Glutamatergic neuron (in vitro differentiated cells): Measurements from ENCODE around the gene ERRFI1. TPM values are rescaled to one million over a fixed set of nuclear protein-coding genes. Genes with fewer than 3 reads are reported as not detected.

Source experiments
- DNase-seq: peaks from one replicate; pipeline ENCODE4 v3.0.0; 2022
- H3K27ac Mint-ChIP-seq: one replicate; pipeline ENCODE4 v1.8.0; 2020; ENCODE audit warnings: mild to moderate bottlenecking, mixed read lengths, inconsistent platforms; ENCODE audit not compliant: unreplicated experiment
- H3K27me3 Mint-ChIP-seq: one replicate; pipeline ENCODE4 v1.8.0; 2020; ENCODE audit warnings: mild to moderate bottlenecking, moderate library complexity, mixed read lengths, inconsistent platforms; ENCODE audit not compliant: unreplicated experiment
- H3K36me3 Mint-ChIP-seq: one replicate; pipeline ENCODE4 v1.8.0; 2020; ENCODE audit warnings: mild to moderate bottlenecking, mixed read lengths, inconsistent platforms; ENCODE audit not compliant: unreplicated experiment
- H3K4me1 Mint-ChIP-seq: one replicate; pipeline ENCODE4 v1.8.0; 2020; ENCODE audit warnings: mild to moderate bottlenecking, low read depth, mixed read lengths, inconsistent platforms; ENCODE audit not compliant: unreplicated experiment
- H3K4me3 Mint-ChIP-seq: one replicate; pipeline ENCODE4 v1.8.0; 2020; ENCODE audit warnings: mild to moderate bottlenecking, mixed read lengths, inconsistent platforms; ENCODE audit not compliant: unreplicated experiment
- H3K9me3 Mint-ChIP-seq: one replicate; pipeline ENCODE4 v1.8.0; 2020; ENCODE audit warnings: mild to moderate bottlenecking, moderate library complexity, mixed read lengths, inconsistent platforms; ENCODE audit not compliant: unreplicated experiment
- total RNA-seq: library from RNA; stranded (reverse); fragmentation: NEBNext Ultra II Directional; extraction: Animal tissue kit (Norgen Biotek cat#: 25700); gene quantifications from one replicate; pipeline ENCODE4 v1.2.1, GENCODE V29; 2021; ENCODE audit not compliant: unreplicated experiment
- TF ChIP-seq, protein P1 (sequence below): fragments of 200-600 bp; sonication (generic); IDR thresholded peaks from one replicate; pipeline ENCODE4 v1.5.0; 2021; ENCODE audit not compliant: partially characterized antibody, unreplicated experiment

The ERRFI1 gene
- total RNA-seq, 1 donor from 2014 or later: 11.8 TPM

DNA sequence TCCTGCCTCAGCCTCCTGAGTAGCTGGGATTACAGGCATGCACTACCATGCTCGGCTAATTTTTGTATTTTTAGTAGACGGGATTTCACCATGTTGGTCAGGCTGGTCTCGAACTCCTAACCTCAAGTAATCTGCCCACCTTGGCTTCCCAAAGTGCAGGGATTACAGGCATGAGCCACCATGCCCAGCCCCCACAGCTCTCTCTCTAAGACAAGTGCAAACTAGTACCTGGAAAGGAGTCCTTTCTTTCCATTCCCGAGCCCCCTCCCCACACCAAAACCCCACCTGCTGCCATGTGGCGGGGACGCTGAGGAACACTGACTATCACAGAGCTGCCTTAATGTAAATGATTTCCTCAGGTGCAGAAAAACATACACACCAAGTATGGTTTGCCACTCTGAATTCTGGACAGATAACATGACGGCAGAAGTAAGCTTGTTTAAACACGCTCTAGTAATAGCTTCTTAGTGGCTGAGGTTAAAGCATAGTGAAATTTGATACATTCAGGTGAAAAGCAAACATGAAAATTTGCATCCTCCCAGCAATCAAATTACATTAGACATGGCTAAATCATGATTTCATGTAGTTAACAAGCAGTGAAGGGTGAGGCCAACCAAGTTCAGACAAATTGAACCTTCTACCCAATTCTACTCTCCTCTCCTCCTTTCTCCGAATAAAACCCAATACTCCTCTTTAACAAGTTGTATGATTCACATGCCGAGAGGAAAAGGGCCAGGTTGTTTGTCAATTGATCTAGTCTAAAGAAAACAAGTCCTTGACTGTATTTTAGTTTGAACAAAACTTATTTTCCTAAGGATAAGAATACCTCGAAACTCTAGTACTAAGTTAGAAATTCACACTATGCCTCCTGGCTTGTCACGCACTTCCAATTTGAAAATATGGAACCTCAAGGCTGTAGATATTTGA is 19.8 kb downstream of the ERRFI1 start:
- Mint-ChIP-seq H3K27ac (no peak overlapping the region), H3K4me3 (no peak overlapping the region), H3K27me3 (no peaks in the 10 kb centered on the region), H3K4me1 (no peaks in the 10 kb centered on the region), H3K9me3 (peaks cover 3% of the 10 kb centered on the region), H3K36me3 (no peaks in the 10 kb centered on the region)
- TF ChIP-seq, protein P1, sequence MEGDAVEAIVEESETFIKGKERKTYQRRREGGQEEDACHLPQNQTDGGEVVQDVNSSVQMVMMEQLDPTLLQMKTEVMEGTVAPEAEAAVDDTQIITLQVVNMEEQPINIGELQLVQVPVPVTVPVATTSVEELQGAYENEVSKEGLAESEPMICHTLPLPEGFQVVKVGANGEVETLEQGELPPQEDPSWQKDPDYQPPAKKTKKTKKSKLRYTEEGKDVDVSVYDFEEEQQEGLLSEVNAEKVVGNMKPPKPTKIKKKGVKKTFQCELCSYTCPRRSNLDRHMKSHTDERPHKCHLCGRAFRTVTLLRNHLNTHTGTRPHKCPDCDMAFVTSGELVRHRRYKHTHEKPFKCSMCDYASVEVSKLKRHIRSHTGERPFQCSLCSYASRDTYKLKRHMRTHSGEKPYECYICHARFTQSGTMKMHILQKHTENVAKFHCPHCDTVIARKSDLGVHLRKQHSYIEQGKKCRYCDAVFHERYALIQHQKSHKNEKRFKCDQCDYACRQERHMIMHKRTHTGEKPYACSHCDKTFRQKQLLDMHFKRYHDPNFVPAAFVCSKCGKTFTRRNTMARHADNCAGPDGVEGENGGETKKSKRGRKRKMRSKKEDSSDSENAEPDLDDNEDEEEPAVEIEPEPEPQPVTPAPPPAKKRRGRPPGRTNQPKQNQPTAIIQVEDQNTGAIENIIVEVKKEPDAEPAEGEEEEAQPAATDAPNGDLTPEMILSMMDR: no peak
- no peak for DNase-seq

DNA sequence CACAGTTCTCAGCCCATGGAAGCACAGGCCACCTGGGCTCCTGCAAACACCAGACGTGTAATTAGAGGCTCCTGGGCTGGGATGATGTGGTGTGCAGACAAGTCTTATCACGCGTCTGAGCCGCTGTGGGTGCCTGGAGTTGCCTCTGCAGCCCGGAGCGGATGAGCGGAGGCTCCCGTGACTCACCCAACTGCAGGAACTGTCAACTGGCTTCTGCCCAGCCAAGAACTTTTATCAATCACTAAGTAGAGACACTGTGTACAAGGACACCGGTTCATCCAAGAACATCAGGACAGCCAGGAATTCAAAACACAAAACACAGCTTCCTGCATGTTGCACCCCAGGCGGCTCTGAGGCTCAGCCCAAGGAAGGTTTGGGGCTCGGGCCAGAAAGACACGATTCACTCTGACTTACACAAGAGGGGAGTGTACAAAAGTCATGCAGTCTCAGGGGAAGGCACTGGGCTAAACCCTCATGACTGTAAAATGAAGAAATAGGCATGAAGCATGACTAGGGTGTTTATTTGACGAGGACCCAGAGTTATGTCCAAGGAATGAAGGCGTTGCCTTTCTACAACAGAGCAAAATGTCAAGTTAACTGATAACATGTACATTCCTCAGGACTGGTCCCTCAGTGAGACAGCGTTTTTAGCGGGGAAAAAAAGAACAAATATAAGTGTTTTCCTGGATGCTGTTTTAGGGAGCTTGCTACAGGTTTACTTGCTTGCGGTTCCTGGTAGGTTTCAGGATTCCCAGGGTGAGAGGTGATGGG is 21.1 kb downstream of the ERRFI1 start:
- TF ChIP-seq, protein P1: no peak
- Mint-ChIP-seq H3K27ac (no peak overlapping the region), H3K27me3 (no peaks in the 10 kb centered on the region), H3K9me3 (peaks cover 2% of the 10 kb centered on the region), H3K36me3 (no peaks in the 10 kb centered on the region), H3K4me3 (no peak overlapping the region), H3K4me1 (no peaks in the 10 kb centered on the region)
- no peak for DNase-seq

DNA sequence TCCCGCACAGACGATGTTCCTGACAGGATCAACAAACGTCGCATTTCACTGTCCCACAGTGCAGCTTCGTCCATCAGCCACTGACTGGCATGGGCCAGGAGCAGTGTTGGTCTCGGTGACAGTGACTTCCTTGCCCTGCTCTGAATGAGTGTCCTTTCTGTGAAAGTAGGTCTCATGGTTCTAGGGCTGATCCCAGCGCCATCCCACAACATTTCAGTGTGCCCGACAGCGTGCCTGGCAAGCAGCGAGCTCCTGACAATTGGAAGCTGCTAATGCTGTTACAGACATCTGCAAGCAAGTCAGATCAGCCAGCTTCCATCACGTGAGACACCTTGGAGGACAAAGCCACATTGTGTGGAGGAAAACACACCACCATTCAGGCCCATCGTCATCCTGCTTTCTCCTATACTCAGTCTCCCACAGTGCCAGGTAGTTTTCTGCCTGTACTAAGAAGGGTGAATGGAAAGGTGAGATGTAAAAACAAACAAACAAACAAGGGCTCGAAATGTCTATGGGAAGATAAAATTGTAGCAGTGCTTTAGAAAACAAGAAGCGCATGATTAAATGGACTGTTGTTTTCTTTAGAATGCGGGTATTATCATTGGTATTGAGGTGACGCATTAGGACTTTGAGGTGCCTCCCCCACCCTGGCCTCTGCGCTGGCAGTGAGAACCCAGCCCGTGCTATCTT is 21.9 kb downstream of the ERRFI1 start:
- Mint-ChIP-seq H3K36me3 (no peaks in the 10 kb centered on the region), H3K27me3 (no peaks in the 10 kb centered on the region), H3K4me3 (no peak overlapping the region), H3K4me1 (no peaks in the 10 kb centered on the region), H3K9me3 (peaks cover 2% of the 10 kb centered on the region), H3K27ac (no peak overlapping the region)
- TF ChIP-seq, protein P1: no peak
- no peak for DNase-seq

DNA sequence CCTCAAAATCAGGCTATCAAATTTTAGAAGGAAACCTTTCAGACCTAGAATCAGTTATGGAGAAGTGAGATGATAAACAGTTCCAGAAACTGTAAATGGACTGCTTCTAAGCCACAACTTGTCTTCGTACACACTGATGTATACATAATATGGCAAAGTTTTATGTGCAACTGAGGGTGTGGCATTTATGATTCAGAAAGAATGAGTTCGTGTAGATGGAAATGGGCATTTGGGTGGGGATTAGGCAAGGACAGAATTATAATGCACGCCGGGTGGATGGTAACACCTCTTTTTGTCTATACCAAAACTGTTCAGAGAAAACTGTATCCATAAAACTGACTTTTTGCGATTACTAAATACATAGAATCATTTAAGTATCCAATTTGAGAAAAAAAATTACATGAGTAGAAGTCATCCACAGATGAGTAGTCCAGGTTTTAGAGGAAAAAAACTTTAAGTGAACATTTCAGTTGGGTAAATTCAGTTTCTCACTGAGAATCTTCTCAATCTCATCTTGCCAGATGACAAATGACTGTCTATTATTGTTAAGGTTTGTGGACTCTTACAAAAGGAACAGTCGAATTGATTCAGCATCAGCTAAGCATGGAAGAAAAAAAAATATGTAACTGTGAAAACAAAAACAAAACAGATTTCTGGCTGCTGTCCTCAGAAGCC is 22.5 kb downstream of the ERRFI1 start:
- peaks cover 2% of the 10 kb centered on the region for H3K9me3 Mint-ChIP-seq
- H3K4me3 Mint-ChIP-seq: no peak overlapping the region
- no peaks in the 10 kb centered on the region for H3K4me1 Mint-ChIP-seq
- no peak for DNase-seq
- H3K27me3 Mint-ChIP-seq: no peaks in the 10 kb centered on the region
- TF ChIP-seq, protein P1: no peak
- H3K36me3 Mint-ChIP-seq: no peaks in the 10 kb centered on the region
- H3K27ac Mint-ChIP-seq: no peak overlapping the region
